Measurements from ENCODE around the gene CASP14. TPM values are rescaled to one million over a fixed set of nuclear protein-coding genes. Genes with fewer than 3 reads are reported as not detected.
"Not testable (repeated sequence)": the region's sequence is repeated elsewhere in the genome, so short reads cannot be mapped to it uniquely, and the experiment has no call there.

Gene CASP14, protein sequence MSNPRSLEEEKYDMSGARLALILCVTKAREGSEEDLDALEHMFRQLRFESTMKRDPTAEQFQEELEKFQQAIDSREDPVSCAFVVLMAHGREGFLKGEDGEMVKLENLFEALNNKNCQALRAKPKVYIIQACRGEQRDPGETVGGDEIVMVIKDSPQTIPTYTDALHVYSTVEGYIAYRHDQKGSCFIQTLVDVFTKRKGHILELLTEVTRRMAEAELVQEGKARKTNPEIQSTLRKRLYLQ
- total RNA-seq = not detected

GRCh38 chr19:15048885-15049541 is at the start of gene CASP14:
Gene CASP14, plus strand, starts transcription at chr19:15049480. Its CDS starts 2,772 bp downstream, at chr19:15052252.
- no peak for DNase-seq (ENCODE audit: low spot score)
- no peak for ATAC-seq (ENCODE audit: low FRiP score)
- no peak for TF ChIP-seq CTCF (IDR thresholded peaks at IDR 0.05)

GRCh38 chr19:15008308-15008707 is 41.0 kb upstream of the CASP14 start:
- no peak for ATAC-seq (ENCODE audit: low FRiP score)
- DNase-seq (ENCODE audit: low spot score) = no peak
- TF ChIP-seq CTCF (IDR thresholded peaks at IDR 0.05) = no peak

DNA sequence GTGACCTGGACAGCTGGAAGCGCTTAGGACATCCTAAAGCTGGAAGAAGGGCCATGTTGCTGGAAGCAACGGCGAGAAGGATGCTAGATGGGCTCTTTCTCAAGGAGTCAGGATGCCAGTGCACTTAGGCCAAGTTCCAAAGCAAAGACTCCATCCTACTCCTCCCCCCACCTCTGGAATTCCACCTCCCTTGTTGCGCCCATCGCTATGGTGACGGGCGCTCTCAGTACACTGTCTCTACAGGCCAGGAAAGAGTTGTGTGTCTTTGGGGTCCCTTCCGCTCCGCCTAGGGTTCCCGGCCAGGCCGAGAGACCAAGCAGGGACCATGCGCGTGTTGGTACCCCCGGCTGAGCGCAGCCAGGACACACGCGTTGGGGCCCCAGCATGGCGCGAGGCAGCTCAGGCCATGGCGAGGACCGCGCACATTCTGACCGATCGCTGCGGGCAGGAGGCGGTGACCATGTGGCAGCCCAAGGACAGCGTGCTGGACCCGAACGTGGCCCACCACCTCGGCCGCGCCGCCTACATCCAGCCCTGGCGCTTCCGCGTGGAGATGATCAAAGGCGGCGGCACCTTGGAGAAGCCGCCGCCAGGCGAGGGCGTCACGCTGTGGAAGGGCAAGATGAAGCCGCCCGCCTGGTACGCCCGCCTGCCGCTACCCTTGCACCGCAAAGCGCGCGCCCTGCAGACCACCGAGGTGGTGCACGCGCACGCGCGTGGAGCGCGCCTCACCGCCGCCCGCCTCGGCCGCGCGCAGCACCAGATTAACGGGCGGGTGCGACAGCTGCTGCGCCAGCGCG is 38.6 kb upstream of the CASP14 start:
- DNase-seq (ENCODE audit: low spot score) (no peak), ATAC-seq (ENCODE audit: low FRiP score) (no peak)
- TF ChIP-seq CTCF (IDR thresholded peaks at IDR 0.05) = no peak

DNA sequence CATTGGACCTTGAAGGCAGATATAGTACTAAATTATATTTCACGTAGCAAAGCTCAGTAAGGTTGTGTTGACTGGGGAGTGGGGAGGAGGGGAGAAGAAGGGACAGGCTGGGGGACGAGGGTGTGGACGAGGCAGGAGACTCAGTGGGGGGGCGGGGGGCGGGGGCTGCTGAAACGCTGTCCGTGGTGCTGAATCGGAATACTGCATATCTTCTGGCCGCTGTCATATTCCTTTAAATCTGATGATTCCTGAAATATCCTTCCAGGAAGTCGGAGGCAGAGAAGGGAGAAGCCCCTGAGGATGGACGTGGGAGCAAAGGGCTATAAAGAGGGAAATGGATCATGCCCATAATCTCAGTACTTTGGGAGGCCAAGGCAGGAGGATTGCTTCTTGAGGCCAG is 34.7 kb upstream of the CASP14 start:
- DNase-seq (ENCODE audit: low spot score) (no peak), ATAC-seq (ENCODE audit: low FRiP score) (no peak)
- TF ChIP-seq CTCF (IDR thresholded peaks at IDR 0.05) = no peak

DNA sequence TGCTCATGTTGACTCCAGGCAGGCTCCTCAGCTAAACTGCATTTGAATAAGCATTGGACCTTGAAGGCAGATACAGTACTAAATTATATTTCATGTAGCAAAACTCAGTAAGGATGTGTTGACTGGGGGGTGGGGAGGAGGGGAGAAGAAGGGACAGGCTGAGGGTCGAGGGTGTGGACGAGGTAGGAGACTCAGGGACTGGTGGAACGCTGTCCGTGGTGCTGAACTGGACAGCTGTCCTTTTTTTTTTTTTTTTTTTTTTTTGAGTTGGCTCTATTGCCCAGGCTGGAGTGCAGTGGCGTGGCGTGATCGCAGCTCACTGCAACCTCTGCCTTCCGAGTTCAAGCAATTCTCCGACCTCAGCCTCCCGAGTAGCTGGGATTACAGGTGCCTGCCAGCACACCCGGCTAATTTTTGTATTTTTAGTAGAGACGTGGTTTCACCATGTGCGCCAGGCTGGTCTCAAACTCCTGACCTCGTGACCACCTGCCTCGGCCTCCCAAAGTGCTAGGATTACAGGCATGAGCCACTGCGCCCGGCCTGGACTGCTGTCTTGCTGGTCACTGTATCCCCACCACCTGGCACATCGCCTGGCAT is 33.2 kb upstream of the CASP14 start:
- ATAC-seq (ENCODE audit: low FRiP score) (no peak), DNase-seq (ENCODE audit: low spot score) (no peak)
- no peak for TF ChIP-seq CTCF (IDR thresholded peaks at IDR 0.05)

DNA sequence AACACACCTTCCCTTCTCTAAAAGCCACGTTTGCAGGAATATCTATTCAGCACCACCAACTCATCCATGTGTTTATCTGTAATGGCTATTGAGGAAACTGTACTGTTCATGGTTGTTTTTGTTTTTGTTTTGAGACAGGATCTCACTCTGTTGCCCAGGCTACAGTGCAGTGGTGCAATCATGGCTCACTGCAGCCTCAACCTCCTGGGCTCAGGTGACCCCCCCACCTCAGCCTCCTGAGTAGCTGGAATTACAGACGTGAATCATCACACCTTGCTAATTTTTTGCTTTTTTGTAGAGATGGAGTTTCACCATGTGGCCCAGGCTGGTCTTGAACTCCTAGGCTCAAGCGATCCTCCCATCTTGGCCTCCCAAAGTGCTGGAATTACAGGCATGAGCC is 30.4 kb upstream of the CASP14 start:
- not testable (repeated sequence) for ATAC-seq (ENCODE audit: low FRiP score); DNase-seq (ENCODE audit: low spot score)

DNA sequence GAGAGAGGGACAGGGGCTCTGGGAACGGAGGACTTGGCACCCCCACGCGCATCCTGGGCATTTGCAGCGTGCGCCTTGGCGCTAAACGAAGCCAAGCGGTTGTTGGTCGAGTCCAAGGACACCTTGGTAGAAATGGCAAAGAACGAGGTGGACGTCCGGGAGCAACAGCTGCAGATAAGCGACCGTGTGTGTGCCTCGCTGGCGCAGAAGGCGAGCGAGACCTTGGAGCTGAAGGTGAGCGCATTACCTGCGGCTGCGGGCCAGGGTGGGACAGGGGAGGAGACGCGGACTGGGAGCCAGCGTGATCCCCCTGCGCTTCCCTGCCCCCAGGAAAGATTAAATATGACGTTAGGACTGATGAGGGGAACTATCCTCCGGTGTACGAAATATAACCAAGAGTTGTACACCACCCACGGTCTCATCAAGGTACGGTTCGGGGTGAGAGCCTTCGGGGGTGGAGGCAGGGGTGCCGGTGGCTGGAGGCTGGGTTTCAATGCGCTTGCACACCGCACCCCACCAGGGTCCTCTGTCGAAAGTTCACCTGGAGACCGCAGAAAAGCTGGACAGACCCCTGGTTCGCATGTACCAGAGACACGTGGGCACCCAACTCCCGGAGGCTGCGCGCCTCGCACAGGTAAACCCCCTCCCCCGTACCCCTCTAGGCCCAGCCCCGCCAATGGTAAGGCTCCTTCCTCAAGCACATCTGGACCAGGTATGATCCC is 27.8 kb upstream of the CASP14 start:
- ATAC-seq (ENCODE audit: low FRiP score) (no peak), DNase-seq (ENCODE audit: low spot score) (no peak)
- TF ChIP-seq CTCF (IDR thresholded peaks at IDR 0.05) = no peak
